ENCODE results near the gene FBXO36.
A peak's percentile ranks its signal among the peaks of the same experiment; 100 is the strongest.
"Not testable (repeated sequence)": the region's sequence is repeated elsewhere in the genome, so short reads cannot be mapped to it uniquely, and the experiment has no call there.

FBXO36 gene

GRCh38 chr2:229914171-229914570 lies 8.1 kb upstream of the FBXO36 start:
- no peak for DNase-seq

- DNase-seq = no peak
Observed at GRCh38 chr2:229917793-229918192, 4.5 kb upstream of the FBXO36 start.

GRCh38 chr2:229920011-229920641 lies 2.2 kb upstream of the FBXO36 start:
- no peak for DNase-seq

GRCh38 chr2:229921101-229921891 lies 1.0 kb upstream of the FBXO36 start:
- DNase-seq = peak; percentile 48 to 50

- peak; percentile 81 to 84 for DNase-seq
Observed at GRCh38 chr2:229921892-229922448, 333 bp upstream of the FBXO36 start, which contains the start of gene TRIP12. Gene TRIP12 (minus strand): TSS chr2:229922009. CDS start chr2:229880079, 41,930 bp downstream.

GRCh38 chr2:229924541-229924940 lies 2.2 kb downstream of the FBXO36 start:
- not testable (repeated sequence) for DNase-seq

GRCh38 chr2:229925201-229925600 lies 2.9 kb downstream of the FBXO36 start:
- no peak for DNase-seq

- no peak for DNase-seq
Observed at GRCh38 chr2:229927817-229928321, 5.6 kb downstream of the FBXO36 start.

- no peak for DNase-seq
Observed at GRCh38 chr2:229930656-229931055, 8.4 kb downstream of the FBXO36 start.

GRCh38 chr2:229931241-229931640 lies 8.9 kb downstream of the FBXO36 start:
- no peak for DNase-seq

GRCh38 chr2:229937537-229937936 lies 15.2 kb downstream of the FBXO36 start:
- DNase-seq = no peak

- no peak for DNase-seq
Observed at GRCh38 chr2:229942671-229943070, 20.4 kb downstream of the FBXO36 start.

GRCh38 chr2:229943171-229943570 lies 20.9 kb downstream of the FBXO36 start:
- no peak for DNase-seq

- DNase-seq = no peak
Observed at GRCh38 chr2:229943770-229944449, 21.6 kb downstream of the FBXO36 start.

GRCh38 chr2:229945975-229946374 lies 23.7 kb downstream of the FBXO36 start:
- DNase-seq = no peak

GRCh38 chr2:229947544-229947943 lies 25.2 kb downstream of the FBXO36 start:
- no peak for DNase-seq

GRCh38 chr2:229952256-229952835 lies 30.0 kb downstream of the FBXO36 start:
- no peak for DNase-seq

GRCh38 chr2:229955663-229956062 lies 33.4 kb downstream of the FBXO36 start:
- no peak for DNase-seq

GRCh38 chr2:229956491-229956890 lies 34.2 kb downstream of the FBXO36 start:
- DNase-seq = no peak

- DNase-seq = not testable (repeated sequence)
Observed at GRCh38 chr2:229963596-229963995, 41.3 kb downstream of the FBXO36 start.

- no peak for DNase-seq
Observed at GRCh38 chr2:229969921-229970320, 47.6 kb downstream of the FBXO36 start.

- no peak for DNase-seq
Observed at GRCh38 chr2:229970406-229970805, 48.1 kb downstream of the FBXO36 start.

GRCh38 chr2:229971298-229971790 lies 49.0 kb downstream of the FBXO36 start:
- no peak for DNase-seq
